Measurements from ENCODE around the gene ROBO1. TPM values are rescaled to one million over a fixed set of nuclear protein-coding genes. Genes with fewer than 3 reads are reported as not detected.

ROBO1 gene
- total and polyA plus RNA-seq, 2 donors from 2014 or later = 2.1 to 22.1 TPM

GRCh38 chr3:79019137-79019923 lies 748.5 kb downstream of the ROBO1 start:
- Histone ChIP-seq H3K27ac (ENCODE audit: low read depth in 2 of 2, low read length in 2 of 2) (peak overlapping the region; percentile 52 to 81), H3K9me3 (ENCODE audit: control insufficient read depth in 2 of 3, insufficient read depth in 1 of 3, low read length in 3 of 3) (no peaks in the 10 kb centered on the region), H3K9ac (ENCODE audit: low read length in 3 of 3) (peak overlapping the region in 2 of 3 donors; percentile 70 to 92), H3K4me3 (ENCODE audit: low read length in 3 of 3) (peak overlapping the region; percentile 65 to 95 (median 80)), H3K36me3 (ENCODE audit: control insufficient read depth in 2 of 3, insufficient read depth in 3 of 3, low read length in 3 of 3) (no peaks in the 10 kb centered on the region), H3K4me1 (ENCODE audit: control insufficient read depth in 2 of 3, insufficient read depth in 2 of 3, low read depth in 1 of 3, low read length in 3 of 3) (peaks cover 0 to 2% (median 0%) of the 10 kb centered on the region in 3 donors), H3K27me3 (ENCODE audit: control insufficient read depth, insufficient read depth, low read length) (no peaks in the 10 kb centered on the region)
- intact Hi-C loops (cut with DNase I) = no loop called here
- no peak for TF ChIP-seq CTCF (IDR thresholded peaks at IDR 0.05; ENCODE audit: borderline replicate concordance, extremely low read depth, insufficient read depth)
- no peak for FAIRE-seq
- peak; percentile 91 to 96 (median 91) for DNase-seq

- H3K36me3 ChIP-seq (ENCODE audit: control insufficient read depth in 2 of 3, insufficient read depth in 3 of 3, low read length in 3 of 3) = no peaks in the 10 kb centered on the region
- intact Hi-C loops (cut with DNase I) = no loop called here
- DNase-seq (peak; percentile 63 to 87 (median 76)), FAIRE-seq (no peak)
- no peaks in the 10 kb centered on the region for H3K27me3 ChIP-seq (ENCODE audit: control insufficient read depth, insufficient read depth, low read length)
- peak overlapping the region; percentile 65 to 95 (median 80) for H3K4me3 ChIP-seq (ENCODE audit: low read length in 3 of 3)
- H3K9ac ChIP-seq (ENCODE audit: low read length in 3 of 3) = peak overlapping the region in 2 of 3 donors; percentile 56 to 92
- H3K27ac ChIP-seq (ENCODE audit: low read depth in 2 of 2, low read length in 2 of 2) = peak overlapping the region; percentile 47 to 52
- H3K4me1 ChIP-seq (ENCODE audit: control insufficient read depth in 2 of 3, insufficient read depth in 2 of 3, low read depth in 1 of 3, low read length in 3 of 3) = peaks cover 0 to 2% (median 0%) of the 10 kb centered on the region in 3 donors
- TF ChIP-seq CTCF (IDR thresholded peaks at IDR 0.05; ENCODE audit: borderline replicate concordance, extremely low read depth, insufficient read depth) = no peak
- no peaks in the 10 kb centered on the region for H3K9me3 ChIP-seq (ENCODE audit: control insufficient read depth in 2 of 3, insufficient read depth in 1 of 3, low read length in 3 of 3)
These were observed 749.1 kb downstream of the ROBO1 start for GRCh38 chr3:79018671-79019136.

GRCh38 chr3:79018265-79018664 lies 749.5 kb downstream of the ROBO1 start:
- H3K27ac ChIP-seq (ENCODE audit: low read depth in 2 of 2, low read length in 2 of 2) = peak overlapping the region in 1 of 2 donors; percentile 52
- intact Hi-C loops (cut with DNase I) = no loop called here
- FAIRE-seq = no peak
- H3K9me3 ChIP-seq (ENCODE audit: control insufficient read depth in 2 of 3, insufficient read depth in 1 of 3, low read length in 3 of 3) = no peaks in the 10 kb centered on the region
- H3K9ac ChIP-seq (ENCODE audit: low read length in 3 of 3) = peak overlapping the region in 2 of 3 donors; percentile 56 to 92
- no peaks in the 10 kb centered on the region for H3K36me3 ChIP-seq (ENCODE audit: control insufficient read depth in 2 of 3, insufficient read depth in 3 of 3, low read length in 3 of 3)
- H3K4me3 ChIP-seq (ENCODE audit: low read length in 3 of 3) = peak overlapping the region; percentile 65 to 95 (median 80)
- no peaks in the 10 kb centered on the region for H3K27me3 ChIP-seq (ENCODE audit: control insufficient read depth, insufficient read depth, low read length)
- no peak for TF ChIP-seq CTCF (IDR thresholded peaks at IDR 0.05; ENCODE audit: borderline replicate concordance, extremely low read depth, insufficient read depth)
- peak in 2 of 5 donors; percentile 39 to 50 for DNase-seq
- H3K4me1 ChIP-seq (ENCODE audit: control insufficient read depth in 2 of 3, insufficient read depth in 2 of 3, low read depth in 1 of 3, low read length in 3 of 3) = peaks cover 0 to 2% (median 0%) of the 10 kb centered on the region in 3 donors

Measured in kidney (tissue), 14 donors.